CD4-positive, CD25-positive, alpha-beta regulatory T cell (primary cell): Measurements from ENCODE around the gene FAM98A. TPM values are rescaled to one million over a fixed set of nuclear protein-coding genes. Genes with fewer than 3 reads are reported as not detected.

Experiments used
- ATAC-seq, 2 donors: fragments of 150-1000 bp; cut with Tn5 transposase; one replicate each; pipeline ENCODE4 v1.10.0; 2021; ENCODE audit warnings: low read depth in 2 of 2, moderate number of reproducible peaks in 2 of 2, moderate library complexity in 1 of 2
- DNase-seq, 3 donors: peaks; one replicate each; pipeline versions ENCODE4 v3.0.0 to v3.0.0-alpha.2; 2012 to 2022; ENCODE audit warnings: mixed read lengths in 1 of 3
- H3K27ac ChIP-seq: one replicate; pipeline ENCODE4 v1.7.0; 2013; ENCODE audit warnings: mild to moderate bottlenecking, low read length; ENCODE audit not compliant: insufficient read depth, poor library complexity, severe bottlenecking
- H3K27me3 ChIP-seq: one replicate; pipeline ENCODE4 v1.7.0; 2013; ENCODE audit warnings: low read length; ENCODE audit not compliant: control insufficient read depth, insufficient read depth
- H3K36me3 ChIP-seq: one replicate; pipeline ENCODE4 v1.7.0; 2013; ENCODE audit warnings: mild to moderate bottlenecking, low read length, moderate library complexity; ENCODE audit not compliant: control insufficient read depth, insufficient read depth
- H3K4me1 ChIP-seq: 2 replicates; pipeline ENCODE4 v1.7.0; 2013; ENCODE audit warnings: mild to moderate bottlenecking, low read length; ENCODE audit not compliant: insufficient read depth, control insufficient read depth, poor library complexity, severe bottlenecking
- H3K4me3 ChIP-seq: one replicate; pipeline ENCODE4 v1.7.0; 2013; ENCODE audit warnings: low read depth, mild to moderate bottlenecking, low read length, moderate library complexity
- H3K9me3 ChIP-seq, 2 experiments: 1 replicate in 1 of 2; 2 replicates in 1 of 2; pipeline ENCODE4 v1.7.0; 2013; ENCODE audit warnings: low read length in 2 of 2, mild to moderate bottlenecking in 1 of 2, moderate library complexity in 1 of 2; ENCODE audit not compliant: control insufficient read depth in 2 of 2
- H3K27ac Mint-ChIP-seq, 3 donors: one replicate each; pipeline ENCODE4 v1.8.0; 2020 to 2022; ENCODE audit warnings: mild to moderate bottlenecking in 3 of 3, mixed read lengths in 3 of 3, moderate library complexity in 2 of 3
- H3K27me3 Mint-ChIP-seq: one replicate; pipeline ENCODE4 v1.8.0; 2022; ENCODE audit warnings: mild to moderate bottlenecking, mixed read lengths
- H3K36me3 Mint-ChIP-seq: one replicate; pipeline ENCODE4 v1.8.0; 2020; ENCODE audit warnings: mixed read lengths
- H3K4me1 Mint-ChIP-seq, 4 donors: one replicate each; pipeline ENCODE4 v1.8.0; 2020 to 2022; ENCODE audit warnings: mixed read lengths in 4 of 4, mild to moderate bottlenecking in 1 of 4
- H3K4me3 Mint-ChIP-seq, 4 donors: one replicate each; pipeline ENCODE4 v1.8.0; 2020 to 2022; ENCODE audit warnings: mild to moderate bottlenecking in 4 of 4, mixed read lengths in 4 of 4, moderate library complexity in 3 of 4
- H3K9me3 Mint-ChIP-seq, 7 donors: one replicate each; pipeline ENCODE4 v1.8.0; 2020 to 2022; ENCODE audit warnings: mixed read lengths in 7 of 7, mild to moderate bottlenecking in 3 of 7, moderate library complexity in 2 of 7
- polyA plus RNA-seq, 4 donors: library from polyadenylated mRNA; unstranded; fragments of 300-500 nt; fragmentation: Illumina TruSeq; gene quantifications; one replicate each; pipeline ENCODE4 v1.2.3, GENCODE V29; 2021
- total RNA-seq: library from RNA; stranded (reverse); gene quantifications from one replicate; pipeline ENCODE4 v1.2.3, GENCODE V29; 2022

FAM98A gene
- total and polyA plus RNA-seq, 5 donors from 2014 or later: 14.8 to 29.0 (median 19.5) TPM

DNA sequence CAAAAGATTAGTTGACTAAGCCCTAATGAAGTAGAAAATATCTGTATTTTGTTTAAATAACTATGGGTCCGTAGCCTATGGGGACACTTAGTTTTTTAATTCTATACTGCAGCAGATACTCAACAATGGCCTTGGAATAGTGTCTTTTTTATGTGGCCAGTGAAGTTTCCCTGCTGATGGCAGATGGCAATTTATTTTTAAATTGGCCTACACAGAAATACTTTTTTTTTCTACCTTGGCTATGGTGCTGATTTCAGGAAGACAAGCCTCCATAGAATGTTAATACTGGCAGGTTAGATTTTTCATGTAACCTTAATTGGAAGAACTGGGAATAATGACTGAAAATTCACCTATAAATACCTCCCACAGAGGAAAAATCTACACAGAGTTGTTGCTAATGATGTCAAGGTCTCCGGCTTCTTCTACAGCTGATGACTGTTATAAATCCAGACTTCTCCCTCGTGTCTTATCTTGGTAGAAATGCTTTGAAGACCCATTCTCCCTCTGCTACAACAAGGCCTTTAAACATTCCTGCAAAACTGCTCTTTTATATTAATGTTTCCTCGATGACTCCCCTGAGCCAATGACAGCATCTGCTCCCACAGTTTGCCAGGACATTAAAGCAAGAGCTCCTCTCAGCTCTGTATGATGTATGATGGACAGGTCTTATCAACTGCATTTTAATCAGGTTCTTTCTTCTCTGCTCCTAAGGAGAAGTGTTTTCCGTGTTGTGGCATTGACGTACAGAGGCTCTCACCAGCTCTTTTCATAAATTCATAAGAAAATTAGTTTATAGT, 29.1 kb upstream of the FAM98A start:
- no peak overlapping the region for H3K4me3 ChIP-seq
- H3K27me3 Mint-ChIP-seq: no peaks in the 10 kb centered on the region
- H3K4me1 ChIP-seq: no peaks in the 10 kb centered on the region
- no peak overlapping the region for H3K4me3 Mint-ChIP-seq
- no peaks in the 10 kb centered on the region for H3K36me3 Mint-ChIP-seq
- H3K9me3 Mint-ChIP-seq: peaks cover 0 to 2% (median 0%) of the 10 kb centered on the region in 7 donors
- DNase-seq: no peak
- H3K36me3 ChIP-seq: no peaks in the 10 kb centered on the region
- no peaks in the 10 kb centered on the region for H3K27me3 ChIP-seq
- H3K4me1 Mint-ChIP-seq: no peaks in the 10 kb centered on the region
- no peaks in the 10 kb centered on the region for H3K9me3 ChIP-seq
- no peak for ATAC-seq
- H3K27ac Mint-ChIP-seq: no peak overlapping the region
- H3K27ac ChIP-seq: no peak overlapping the region

DNA sequence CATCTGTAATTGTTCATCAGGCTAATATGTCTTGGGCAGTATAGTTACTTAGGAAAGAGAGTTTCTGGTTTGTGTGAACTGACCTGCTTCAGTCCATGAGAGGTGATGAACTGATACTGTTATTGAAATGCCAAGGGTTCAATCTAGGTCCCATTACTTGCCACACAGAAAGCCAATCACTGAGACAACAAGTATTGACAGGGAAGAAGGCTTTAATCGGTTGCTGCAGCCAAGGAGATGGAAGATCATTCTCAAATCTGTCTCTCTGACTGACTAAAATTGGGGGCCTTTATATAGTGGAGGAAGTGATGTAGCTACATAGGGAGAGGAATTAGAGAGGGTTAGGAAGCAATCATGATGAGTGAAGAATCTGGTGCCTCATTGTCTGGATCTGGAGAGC, 19.9 kb upstream of the FAM98A start:
- H3K27ac Mint-ChIP-seq: no peak overlapping the region

GRCh38 chr2:33617989-33618388, 18.9 kb upstream of the FAM98A start:
- H3K4me1 ChIP-seq: no peaks in the 10 kb centered on the region
- H3K27me3 Mint-ChIP-seq: no peaks in the 10 kb centered on the region
- H3K27me3 ChIP-seq: no peaks in the 10 kb centered on the region
- ATAC-seq (no peak), DNase-seq (no peak)
- H3K27ac ChIP-seq: no peak overlapping the region
- H3K4me1 Mint-ChIP-seq: no peaks in the 10 kb centered on the region
- no peaks in the 10 kb centered on the region for H3K36me3 ChIP-seq
- peaks cover 6% of the 10 kb centered on the region for H3K36me3 Mint-ChIP-seq
- peaks cover 5 to 7% of the 10 kb centered on the region in 2 experiments for H3K9me3 ChIP-seq
- H3K27ac Mint-ChIP-seq: no peak overlapping the region
- no peak overlapping the region for H3K4me3 ChIP-seq
- H3K9me3 Mint-ChIP-seq: peaks cover 2 to 22% (median 8%) of the 10 kb centered on the region in 7 donors
- no peak overlapping the region for H3K4me3 Mint-ChIP-seq

More for the DNA sequence above, 19.9 kb upstream of the FAM98A start:
- Mint-ChIP-seq H3K9me3 (peaks cover 2 to 22% (median 8%) of the 10 kb centered on the region in 7 donors), H3K36me3 (peaks cover 6% of the 10 kb centered on the region), H3K4me3 (no peak overlapping the region), H3K4me1 (no peaks in the 10 kb centered on the region), H3K27me3 (no peaks in the 10 kb centered on the region)
- Histone ChIP-seq H3K9me3 (peaks cover 5 to 7% of the 10 kb centered on the region in 2 experiments), H3K4me3 (no peak overlapping the region), H3K36me3 (no peaks in the 10 kb centered on the region), H3K27ac (no peak overlapping the region), H3K27me3 (no peaks in the 10 kb centered on the region), H3K4me1 (no peaks in the 10 kb centered on the region)
- DNase-seq (no peak), ATAC-seq (no peak)

GRCh38 chr2:33617401-33617800, 18.3 kb upstream of the FAM98A start:
- Mint-ChIP-seq H3K9me3 (peaks cover 2 to 22% (median 6%) of the 10 kb centered on the region in 7 donors), H3K27me3 (no peaks in the 10 kb centered on the region), H3K27ac (no peak overlapping the region), H3K36me3 (peaks cover 7% of the 10 kb centered on the region), H3K4me3 (no peak overlapping the region), H3K4me1 (no peaks in the 10 kb centered on the region)
- Histone ChIP-seq H3K4me3 (no peak overlapping the region), H3K9me3 (peaks cover 5 to 7% of the 10 kb centered on the region in 2 experiments), H3K36me3 (no peaks in the 10 kb centered on the region), H3K27ac (no peak overlapping the region), H3K4me1 (no peaks in the 10 kb centered on the region), H3K27me3 (no peaks in the 10 kb centered on the region)
- no peak for DNase-seq
- ATAC-seq: no peak

DNA sequence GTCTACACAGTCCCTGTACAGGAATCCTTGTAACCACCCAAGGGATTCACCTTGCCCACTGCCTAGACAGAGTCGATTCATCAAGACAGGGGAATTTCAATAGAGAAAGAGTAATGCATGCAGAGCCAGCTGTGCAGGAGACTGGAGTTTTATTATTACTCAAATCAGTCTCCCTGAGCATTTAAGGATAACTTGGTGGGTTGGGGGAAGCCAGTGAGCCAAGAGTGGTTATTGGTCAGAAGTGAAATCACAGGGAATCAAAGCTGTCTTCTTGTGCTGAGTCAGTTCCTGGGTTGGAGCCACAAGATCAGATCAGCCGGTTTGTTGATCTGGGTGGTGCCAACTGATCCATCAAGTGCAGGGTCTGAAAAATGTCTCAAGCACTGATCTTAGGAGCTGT, 17.8 kb upstream of the FAM98A start:
- Histone ChIP-seq H3K27ac (no peak overlapping the region), H3K27me3 (no peaks in the 10 kb centered on the region), H3K4me3 (no peak overlapping the region), H3K36me3 (no peaks in the 10 kb centered on the region), H3K4me1 (no peaks in the 10 kb centered on the region), H3K9me3 (peaks cover 5 to 7% of the 10 kb centered on the region in 2 experiments)
- Mint-ChIP-seq H3K27me3 (no peaks in the 10 kb centered on the region), H3K36me3 (peaks cover 10% of the 10 kb centered on the region), H3K4me3 (no peak overlapping the region), H3K4me1 (no peaks in the 10 kb centered on the region), H3K27ac (no peak overlapping the region), H3K9me3 (peaks cover 2 to 22% (median 6%) of the 10 kb centered on the region in 7 donors)
- DNase-seq (no peak), ATAC-seq (no peak)

- H3K4me3 Mint-ChIP-seq: no peak overlapping the region
- H3K27me3 Mint-ChIP-seq: peaks cover 5% of the 10 kb centered on the region
- H3K4me1 ChIP-seq: no peaks in the 10 kb centered on the region
These were observed 15.1 kb upstream of the FAM98A start for GRCh38 chr2:33614190-33614589.

GRCh38 chr2:33607905-33608304, 8.8 kb upstream of the FAM98A start:
- Histone ChIP-seq H3K9me3 (no peaks in the 10 kb centered on the region), H3K36me3 (no peaks in the 10 kb centered on the region), H3K27ac (no peak overlapping the region), H3K4me3 (no peak overlapping the region), H3K4me1 (no peaks in the 10 kb centered on the region), H3K27me3 (no peaks in the 10 kb centered on the region)
- peaks cover 3% of the 10 kb centered on the region for H3K36me3 Mint-ChIP-seq
- no peaks in the 10 kb centered on the region for H3K9me3 Mint-ChIP-seq
- DNase-seq (no peak), ATAC-seq (no peak)
- no peak overlapping the region for H3K27ac Mint-ChIP-seq
- peaks cover 10% of the 10 kb centered on the region for H3K27me3 Mint-ChIP-seq
- H3K4me3 Mint-ChIP-seq: no peak overlapping the region
- H3K4me1 Mint-ChIP-seq: no peaks in the 10 kb centered on the region

More at GRCh38 chr2:33614190-33614589, 15.1 kb upstream of the FAM98A start:
- H3K27ac ChIP-seq: no peak overlapping the region
- ATAC-seq (no peak), DNase-seq (no peak)
- peaks cover 0 to 16% (median 6%) of the 10 kb centered on the region in 7 donors for H3K9me3 Mint-ChIP-seq
- H3K9me3 ChIP-seq: peaks cover 3 to 6% of the 10 kb centered on the region in 2 experiments
- H3K4me1 Mint-ChIP-seq: no peaks in the 10 kb centered on the region
- H3K27ac Mint-ChIP-seq: no peak overlapping the region
- no peaks in the 10 kb centered on the region for H3K36me3 ChIP-seq
- H3K4me3 ChIP-seq: no peak overlapping the region
- no peaks in the 10 kb centered on the region for H3K27me3 ChIP-seq
- H3K36me3 Mint-ChIP-seq: peaks cover 8% of the 10 kb centered on the region

DNA sequence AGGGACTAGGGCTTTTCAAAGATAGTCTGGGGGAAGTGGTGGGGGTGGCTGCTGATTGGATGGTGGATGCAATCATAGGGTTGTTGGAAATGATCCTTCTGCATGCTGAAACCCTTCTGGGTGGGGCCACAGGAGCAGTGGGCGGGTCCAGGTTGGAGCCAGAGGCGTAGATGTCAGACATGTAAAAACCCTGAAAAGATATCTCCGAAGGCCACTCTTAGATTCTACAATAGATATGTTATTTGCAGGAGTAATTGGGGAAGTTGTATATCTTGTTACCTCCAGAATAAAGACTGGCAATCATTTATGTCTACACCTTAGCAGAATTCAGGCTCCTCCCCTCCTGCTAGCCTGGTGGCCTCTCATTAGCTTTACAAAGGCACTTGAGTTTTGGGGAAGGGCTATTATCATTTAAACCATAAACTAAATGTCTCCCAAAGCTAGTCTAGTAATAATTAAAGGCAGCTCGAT, 8.2 kb upstream of the FAM98A start:
- H3K4me3 Mint-ChIP-seq: no peak overlapping the region

More for the DNA sequence above, 8.2 kb upstream of the FAM98A start:
- Histone ChIP-seq H3K36me3 (no peaks in the 10 kb centered on the region), H3K27ac (no peak overlapping the region), H3K4me1 (no peaks in the 10 kb centered on the region), H3K9me3 (no peaks in the 10 kb centered on the region), H3K4me3 (no peak overlapping the region), H3K27me3 (no peaks in the 10 kb centered on the region)
- no peak overlapping the region for H3K27ac Mint-ChIP-seq
- ATAC-seq: no peak
- peaks cover 1% of the 10 kb centered on the region for H3K36me3 Mint-ChIP-seq
- no peaks in the 10 kb centered on the region for H3K4me1 Mint-ChIP-seq
- DNase-seq: no peak
- peaks cover 10% of the 10 kb centered on the region for H3K27me3 Mint-ChIP-seq
- no peaks in the 10 kb centered on the region for H3K9me3 Mint-ChIP-seq
